Upper lobe of left lung (tissue), 4 donors: ENCODE results near the gene GFRA1.

Source experiments
- CTCF ChIP-seq, 6 experiments: fragments of 450-650 bp in 4 of 6; fragments of 200-600 bp in 2 of 6; sonication (generic) in 2 of 6; IDR thresholded peaks; one replicate each; pipeline ENCODE4 v1.5.1; 2016 to 2019; ENCODE audit warnings: antibody characterized with exemption in 6 of 6
- EP300 ChIP-seq, 4 donors: sonication (generic); formaldehyde crosslinking; IDR thresholded peaks; one replicate each; pipeline ENCODE4 v1.5.1; 2017; ENCODE audit warnings: antibody characterized with exemption in 4 of 4, control low read depth in 2 of 4
- POLR2A ChIP-seq, 4 donors: fragments of 450-650 bp; IDR thresholded peaks; one replicate each; pipeline ENCODE4 v1.5.1; 2016 to 2017; ENCODE audit warnings: antibody characterized with exemption in 4 of 4, mild to moderate bottlenecking in 2 of 4
- POLR2AphosphoS5 ChIP-seq, 2 donors: sonication (generic); formaldehyde crosslinking; IDR thresholded peaks; one replicate each; pipeline ENCODE4 v1.5.1; 2017; ENCODE audit warnings: antibody characterized with exemption in 2 of 2

GRCh38 chr10:116268976-116269375 is 4.0 kb downstream of the GFRA1 start:
- no peak for TF ChIP-seq CTCF (IDR thresholded peaks at IDR 0.05)
- no peak for TF ChIP-seq POLR2A (IDR thresholded peaks at IDR 0.05)
- TF ChIP-seq POLR2AphosphoS5 (IDR thresholded peaks at IDR 0.05): no peak
- no peak for TF ChIP-seq EP300 (IDR thresholded peaks at IDR 0.05)
